DOHH2 (cell line): ENCODE data around the gene C4BPA.

Source experiments
- H3F3A ChIP-seq: fragments of 200-600 bp; sonication (generic), shearing (Covaris generic); 2 replicates; pipeline ENCODE4 v1.6.0; 2016; ENCODE audit warnings: antibody characterized with exemption, mild to moderate bottlenecking; ENCODE audit not compliant: control insufficient read depth, insufficient read depth
- H3K27ac ChIP-seq: fragments of 200-600 bp; sonication (generic); 2 replicates; pipeline ENCODE4 v1.5.1; 2014; ENCODE audit warnings: low read depth, mild to moderate bottlenecking, low read length, moderate library complexity
- H3K27me3 ChIP-seq: fragments of 200-600 bp; sonication (generic); 2 replicates; pipeline ENCODE4 v1.6.1; 2014; ENCODE audit warnings: mild to moderate bottlenecking, low read length, mixed read lengths; ENCODE audit not compliant: control insufficient read depth
- H3K36me3 ChIP-seq: fragments of 200-600 bp; sonication (generic); 2 replicates; pipeline ENCODE4 v1.6.1; 2014; ENCODE audit warnings: mild to moderate bottlenecking, low read length, moderate library complexity, mixed read lengths; ENCODE audit not compliant: control insufficient read depth
- H3K4me1 ChIP-seq: fragments of 200-600 bp; sonication (generic); 2 replicates; pipeline ENCODE4 v1.6.1; 2014; ENCODE audit warnings: mild to moderate bottlenecking, low read length, mixed read lengths; ENCODE audit not compliant: control insufficient read depth
- H3K4me2 ChIP-seq: fragments of 200-600 bp; sonication (generic); 2 replicates; pipeline ENCODE4 v1.6.0; 2014; ENCODE audit warnings: mild to moderate bottlenecking, low read length, moderate library complexity
- H3K4me3 ChIP-seq: fragments of 200-600 bp; sonication (generic); 2 replicates; pipeline ENCODE4 v1.5.1; 2014; ENCODE audit warnings: mild to moderate bottlenecking, low read length, mixed read lengths
- H3K79me2 ChIP-seq: fragments of 200-600 bp; sonication (generic); 2 replicates; pipeline ENCODE4 v1.6.1; 2014; ENCODE audit warnings: mild to moderate bottlenecking, low read length, mixed read lengths; ENCODE audit not compliant: control insufficient read depth
- H3K9me2 ChIP-seq: fragments of 200-600 bp; sonication (generic); replicated peaks from 2 replicates; pipeline ENCODE4 v1.6.1; 2014; ENCODE audit warnings: mild to moderate bottlenecking, low read length, mixed read lengths; ENCODE audit not compliant: control insufficient read depth
- H3K9me3 ChIP-seq: fragments of 200-600 bp; sonication (generic); 2 replicates; pipeline ENCODE4 v1.6.1; 2014; ENCODE audit warnings: antibody characterized with exemption, low read length, mixed read lengths; ENCODE audit not compliant: control insufficient read depth, insufficient read depth
- H4K20me1 ChIP-seq: fragments of 200-600 bp; sonication (generic); 2 replicates; pipeline ENCODE4 v1.6.0; 2014; ENCODE audit warnings: low read depth, mild to moderate bottlenecking, antibody characterized with exemption, low read length, moderate library complexity; ENCODE audit not compliant: control insufficient read depth, insufficient read depth
- EZH2phosphoT487 ChIP-seq: fragments of 200-600 bp; sonication (generic); IDR thresholded peaks from 2 replicates; pipeline ENCODE4 v1.6.1; 2017; ENCODE audit warnings: borderline replicate concordance, mild to moderate bottlenecking, antibody characterized with exemption, low read length, moderate library complexity, mixed read lengths
- TF ChIP-seq, protein P1 (sequence below): fragments of 200-600 bp; sonication (generic); IDR thresholded peaks from one replicate; pipeline ENCODE4 v1.5.1; 2014; ENCODE audit warnings: antibody characterized with exemption, mild to moderate bottlenecking, low read depth, low read length; ENCODE audit not compliant: poor library complexity, severe bottlenecking

Gene C4BPA

DNA sequence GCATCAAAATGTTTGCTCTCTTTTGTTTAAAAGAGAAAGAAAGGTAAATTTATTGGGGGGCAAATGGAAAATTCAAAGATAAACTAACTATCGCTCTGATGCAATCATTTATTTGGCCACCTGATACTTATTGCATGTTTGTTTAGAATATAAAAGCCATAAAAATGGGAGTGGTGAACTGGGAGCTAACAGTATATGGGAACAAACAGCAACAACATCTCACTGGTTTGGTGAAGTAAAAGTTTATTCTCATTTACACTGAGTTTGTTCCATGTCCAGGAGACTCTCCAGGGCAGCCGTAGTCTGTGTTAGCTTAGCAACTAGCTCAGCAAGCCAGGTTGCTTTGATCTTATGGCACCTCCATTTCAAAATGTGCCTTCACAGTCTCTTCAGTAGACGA, 20.4 kb downstream of the C4BPA start:
- Histone ChIP-seq H3F3A (no peaks in the 10 kb centered on the region), H3K9me3 (peaks cover 12% of the 10 kb centered on the region), H3K4me1 (no peaks in the 10 kb centered on the region), H3K27ac (no peak overlapping the region), H3K79me2 (no peaks in the 10 kb centered on the region), H3K4me3 (no peak overlapping the region), H4K20me1 (no peaks in the 10 kb centered on the region), H3K36me3 (no peaks in the 10 kb centered on the region), H3K4me2 (no peak overlapping the region), H3K9me2 (no peaks in the 10 kb centered on the region), H3K27me3 (0 out of 2 replicates have a peak, but pooled peaks cover 5% of the 10 kb centered on the region)
- TF ChIP-seq EZH2phosphoT487 = no peak
- TF ChIP-seq, protein P1, sequence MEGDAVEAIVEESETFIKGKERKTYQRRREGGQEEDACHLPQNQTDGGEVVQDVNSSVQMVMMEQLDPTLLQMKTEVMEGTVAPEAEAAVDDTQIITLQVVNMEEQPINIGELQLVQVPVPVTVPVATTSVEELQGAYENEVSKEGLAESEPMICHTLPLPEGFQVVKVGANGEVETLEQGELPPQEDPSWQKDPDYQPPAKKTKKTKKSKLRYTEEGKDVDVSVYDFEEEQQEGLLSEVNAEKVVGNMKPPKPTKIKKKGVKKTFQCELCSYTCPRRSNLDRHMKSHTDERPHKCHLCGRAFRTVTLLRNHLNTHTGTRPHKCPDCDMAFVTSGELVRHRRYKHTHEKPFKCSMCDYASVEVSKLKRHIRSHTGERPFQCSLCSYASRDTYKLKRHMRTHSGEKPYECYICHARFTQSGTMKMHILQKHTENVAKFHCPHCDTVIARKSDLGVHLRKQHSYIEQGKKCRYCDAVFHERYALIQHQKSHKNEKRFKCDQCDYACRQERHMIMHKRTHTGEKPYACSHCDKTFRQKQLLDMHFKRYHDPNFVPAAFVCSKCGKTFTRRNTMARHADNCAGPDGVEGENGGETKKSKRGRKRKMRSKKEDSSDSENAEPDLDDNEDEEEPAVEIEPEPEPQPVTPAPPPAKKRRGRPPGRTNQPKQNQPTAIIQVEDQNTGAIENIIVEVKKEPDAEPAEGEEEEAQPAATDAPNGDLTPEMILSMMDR = no peak

DNA sequence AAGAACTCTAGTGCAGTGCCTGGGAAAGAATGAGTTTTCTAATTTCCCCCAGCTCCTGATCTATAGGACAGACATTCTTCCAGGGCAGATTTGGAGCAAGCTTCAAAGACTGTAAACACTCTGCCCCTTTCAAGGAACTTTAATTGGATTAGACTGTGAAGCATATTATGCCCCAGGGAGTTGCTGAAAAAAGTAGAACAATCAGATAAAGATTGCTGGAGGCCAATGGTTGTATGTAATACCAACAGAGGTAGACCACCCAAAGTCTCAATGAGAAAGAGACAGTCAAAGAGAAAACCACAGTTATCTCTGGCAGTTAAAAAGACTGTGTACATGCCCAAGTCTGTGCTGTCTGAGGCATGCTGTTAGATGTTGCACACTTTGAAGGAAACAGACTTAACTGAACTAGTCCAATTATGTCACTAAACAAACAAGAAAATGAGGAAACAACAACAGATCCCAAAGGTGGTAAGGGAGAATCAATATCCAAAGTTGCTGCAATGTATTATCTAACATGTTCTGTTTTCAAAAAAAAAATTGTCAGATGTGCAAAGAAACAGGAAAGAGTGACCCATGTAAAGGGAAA, 24.4 kb downstream of the C4BPA start:
- no peaks in the 10 kb centered on the region for H4K20me1 ChIP-seq
- no peak for TF ChIP-seq EZH2phosphoT487
- TF ChIP-seq, protein P1 = no peak
- H3K27ac ChIP-seq = no peak overlapping the region
- H3F3A ChIP-seq = no peaks in the 10 kb centered on the region
- no peaks in the 10 kb centered on the region for H3K9me2 ChIP-seq
- 0 out of 2 replicates have a peak, but pooled peaks cover 2% of the 10 kb centered on the region for H3K27me3 ChIP-seq
- no peaks in the 10 kb centered on the region for H3K36me3 ChIP-seq
- H3K9me3 ChIP-seq = peaks cover 13% of the 10 kb centered on the region
- H3K4me2 ChIP-seq = no peak overlapping the region
- no peaks in the 10 kb centered on the region for H3K79me2 ChIP-seq
- no peak overlapping the region for H3K4me3 ChIP-seq
- no peaks in the 10 kb centered on the region for H3K4me1 ChIP-seq

DNA sequence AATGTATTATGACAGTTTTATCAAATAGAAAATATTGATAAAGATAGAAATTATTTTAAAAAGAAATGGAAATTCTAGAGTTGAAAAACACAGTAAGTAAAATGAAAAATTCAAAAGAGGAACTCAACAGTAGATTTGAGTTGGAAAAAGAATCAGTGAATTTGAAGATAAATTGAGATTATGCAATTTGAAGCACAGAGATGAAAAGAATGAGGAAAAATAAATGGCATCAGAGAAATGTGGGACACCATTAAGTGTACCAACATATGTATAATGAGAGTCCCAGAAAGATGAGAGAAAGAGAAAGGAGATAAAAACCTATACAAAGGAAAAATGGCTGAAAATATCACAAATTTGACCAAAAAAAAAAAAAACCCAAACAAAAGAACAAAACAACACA, 25.0 kb downstream of the C4BPA start:
- Histone ChIP-seq H3K27me3 (0 out of 2 replicates have a peak, but pooled peaks cover 2% of the 10 kb centered on the region), H3K4me3 (no peak overlapping the region), H3F3A (no peaks in the 10 kb centered on the region), H3K36me3 (no peaks in the 10 kb centered on the region), H3K27ac (no peak overlapping the region), H3K9me3 (peaks cover 13% of the 10 kb centered on the region), H3K4me2 (no peak overlapping the region), H4K20me1 (no peaks in the 10 kb centered on the region), H3K9me2 (no peaks in the 10 kb centered on the region), H3K79me2 (no peaks in the 10 kb centered on the region), H3K4me1 (no peaks in the 10 kb centered on the region)
- TF ChIP-seq EZH2phosphoT487 = no peak
- TF ChIP-seq, protein P1 = no peak
